ENCODE results near the gene TTLL13. TPM values are rescaled to one million over a fixed set of nuclear protein-coding genes. Genes with fewer than 3 reads are reported as not detected.

Gene TTLL13
- total and polyA plus RNA-seq, 2 of the 8 experiments (the other 6 are each of a cell fraction or from before 2014, with no cell fraction given), result 0.03 TPM; not detected in 1

DNA sequence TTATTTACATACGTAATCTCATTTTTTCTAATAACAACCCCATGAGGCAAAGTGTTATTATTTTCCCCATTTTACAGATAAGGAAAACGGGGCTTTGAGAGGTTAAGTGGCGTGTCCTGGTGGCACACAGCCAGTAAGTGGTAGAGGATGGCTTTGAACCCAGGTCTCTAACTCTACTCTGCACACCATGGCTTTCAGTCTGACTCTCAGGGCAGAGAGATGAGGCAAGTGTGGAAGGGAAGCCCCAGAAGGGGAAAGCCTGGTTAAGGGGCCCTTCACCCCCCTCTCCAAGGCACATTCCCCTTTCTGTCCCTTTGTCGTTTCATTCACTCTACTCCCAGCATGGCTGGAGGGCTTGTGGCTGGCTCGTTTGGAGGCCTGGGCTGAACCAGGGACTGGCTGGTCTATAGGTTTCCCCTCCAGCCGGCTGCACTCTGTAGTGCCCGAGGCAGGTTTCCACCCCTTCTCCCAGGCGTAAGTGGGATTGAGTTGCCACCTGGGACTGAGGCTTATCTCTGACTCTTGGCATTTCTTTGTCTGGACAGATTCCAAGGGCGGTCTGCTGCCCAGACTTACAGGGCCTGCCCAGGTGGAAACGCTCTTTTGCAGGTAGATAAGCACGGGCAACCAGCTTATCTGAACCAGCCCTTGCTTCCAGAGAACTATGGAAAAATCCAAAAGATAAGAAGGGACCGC, 36.1 kb upstream of the TTLL13 start (continued):
- TF ChIP-seq MAX (IDR thresholded peaks at IDR 0.05), result no peak
